ENCODE data around the gene CDC6. TPM values are rescaled to one million over a fixed set of nuclear protein-coding genes. Genes with fewer than 3 reads are reported as not detected.

Gene CDC6, protein sequence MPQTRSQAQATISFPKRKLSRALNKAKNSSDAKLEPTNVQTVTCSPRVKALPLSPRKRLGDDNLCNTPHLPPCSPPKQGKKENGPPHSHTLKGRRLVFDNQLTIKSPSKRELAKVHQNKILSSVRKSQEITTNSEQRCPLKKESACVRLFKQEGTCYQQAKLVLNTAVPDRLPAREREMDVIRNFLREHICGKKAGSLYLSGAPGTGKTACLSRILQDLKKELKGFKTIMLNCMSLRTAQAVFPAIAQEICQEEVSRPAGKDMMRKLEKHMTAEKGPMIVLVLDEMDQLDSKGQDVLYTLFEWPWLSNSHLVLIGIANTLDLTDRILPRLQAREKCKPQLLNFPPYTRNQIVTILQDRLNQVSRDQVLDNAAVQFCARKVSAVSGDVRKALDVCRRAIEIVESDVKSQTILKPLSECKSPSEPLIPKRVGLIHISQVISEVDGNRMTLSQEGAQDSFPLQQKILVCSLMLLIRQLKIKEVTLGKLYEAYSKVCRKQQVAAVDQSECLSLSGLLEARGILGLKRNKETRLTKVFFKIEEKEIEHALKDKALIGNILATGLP
- polyA plus RNA-seq (ENCODE audit: insufficient read length in 4 of 4) = 10 to 100 TPM; 15.3 to 26.8 (median 22.4) TPM

DNA sequence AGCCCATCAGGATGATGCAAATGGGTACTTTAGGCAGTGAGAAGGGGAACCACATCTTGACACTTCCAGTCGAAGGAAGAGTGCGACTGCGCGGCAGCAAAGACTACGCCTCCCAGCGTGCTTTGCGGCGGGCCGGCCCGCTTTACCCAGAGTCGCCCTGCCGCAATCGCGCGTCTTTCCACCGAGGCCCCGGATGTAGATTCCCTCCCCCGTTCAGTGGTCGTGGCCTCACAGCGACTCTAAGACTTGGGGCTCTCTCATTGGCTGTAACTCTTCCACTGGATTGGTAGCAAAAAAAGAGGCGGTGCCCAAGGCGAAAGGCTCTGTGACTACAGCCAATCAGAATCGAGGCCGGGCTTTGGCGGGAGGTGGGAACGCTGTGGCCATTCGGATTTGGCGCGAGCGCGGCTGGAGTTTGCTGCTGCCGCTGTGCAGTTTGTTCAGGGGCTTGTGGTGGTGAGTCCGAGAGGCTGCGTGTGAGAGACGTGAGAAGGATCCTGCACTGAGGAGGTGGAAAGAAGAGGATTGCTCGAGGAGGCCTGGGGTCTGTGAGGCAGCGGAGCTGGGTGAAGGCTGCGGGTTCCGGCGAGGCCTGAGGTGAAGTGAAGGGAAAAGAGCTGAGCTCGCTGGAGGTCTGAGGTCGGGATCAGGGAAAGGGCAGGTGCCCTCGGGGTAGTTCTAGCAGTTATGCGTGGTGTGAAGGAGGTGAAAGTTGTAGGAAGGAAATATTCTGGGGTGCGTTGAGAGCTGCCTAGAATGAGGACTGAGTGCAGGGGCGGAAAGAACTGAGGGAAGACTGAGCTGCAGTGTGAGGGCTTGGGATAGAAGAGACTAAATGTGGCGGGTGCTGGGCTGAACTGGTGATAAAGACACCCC, at the start of gene CDC6:
CDC6 (plus strand) TSS at position 386 of the 876 bp plus-strand sequence. CDS start 1,542 bp downstream, outside the sequence.
- peak; percentile 97 to 100 (median 99) for DNase-seq (ENCODE audit: low read depth in 4 of 4, low spot score in 3 of 4)

GRCh38 chr17:40241252-40241834, 46.3 kb upstream of the CDC6 start:
- DNase-seq (ENCODE audit: low read depth in 4 of 4, low spot score in 3 of 4) = no peak

- no peak for DNase-seq (ENCODE audit: low read depth in 4 of 4, low spot score in 3 of 4)
Observed at GRCh38 chr17:40242774-40243173, 44.9 kb upstream of the CDC6 start.

GRCh38 chr17:40243761-40244160, 43.9 kb upstream of the CDC6 start:
- no peak for DNase-seq (ENCODE audit: low read depth in 4 of 4, low spot score in 3 of 4)

DNA sequence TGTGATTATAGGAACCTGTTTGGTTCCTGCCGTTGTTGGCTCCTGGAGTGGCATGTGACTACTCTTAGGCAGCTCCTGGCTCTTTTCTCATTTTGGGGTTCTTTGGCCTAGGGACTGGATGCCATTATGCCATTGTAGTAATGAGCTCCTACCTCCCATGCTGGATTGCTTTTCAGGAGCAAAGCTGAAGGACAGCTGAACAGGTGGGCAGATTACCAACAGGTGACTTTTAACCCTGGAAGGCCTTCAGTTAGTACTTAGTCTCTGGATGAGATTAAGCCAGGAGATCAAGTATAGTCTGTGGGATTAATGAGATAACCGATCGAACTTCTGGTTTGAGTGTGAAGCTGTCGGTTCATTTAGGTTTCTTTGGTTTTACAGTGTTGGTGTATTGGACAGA, 43.4 kb upstream of the CDC6 start:
- no peak for DNase-seq (ENCODE audit: low read depth in 4 of 4, low spot score in 3 of 4)

DNA sequence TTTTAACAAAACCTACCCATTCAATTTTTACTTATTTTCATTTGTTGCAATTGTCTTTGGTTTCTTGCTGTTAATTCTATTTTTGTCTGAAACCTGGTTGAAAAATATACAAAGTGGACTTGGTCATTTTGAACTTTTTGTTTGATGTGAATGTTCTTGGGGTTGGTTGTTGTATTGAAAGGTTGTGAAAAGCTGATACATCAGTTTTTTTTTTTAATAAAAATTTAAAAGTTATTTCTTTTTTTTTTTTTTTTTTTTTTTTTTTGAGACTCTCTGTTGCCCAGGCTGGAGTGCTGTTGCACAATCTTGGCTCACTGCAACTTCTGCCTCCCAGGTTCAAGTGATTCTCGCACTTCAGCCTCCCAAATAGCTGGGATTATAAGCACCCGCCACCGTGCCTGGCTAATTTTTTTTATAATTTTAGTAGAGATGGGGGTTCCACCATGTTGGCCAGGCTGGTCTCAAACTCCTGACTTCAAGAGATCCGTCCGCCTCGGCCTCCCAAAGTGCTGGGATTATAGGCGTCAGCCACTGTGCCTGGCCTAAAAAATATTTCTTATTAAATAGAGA, 39.7 kb upstream of the CDC6 start:
- no peak for DNase-seq (ENCODE audit: low read depth in 4 of 4, low spot score in 3 of 4)

DNA sequence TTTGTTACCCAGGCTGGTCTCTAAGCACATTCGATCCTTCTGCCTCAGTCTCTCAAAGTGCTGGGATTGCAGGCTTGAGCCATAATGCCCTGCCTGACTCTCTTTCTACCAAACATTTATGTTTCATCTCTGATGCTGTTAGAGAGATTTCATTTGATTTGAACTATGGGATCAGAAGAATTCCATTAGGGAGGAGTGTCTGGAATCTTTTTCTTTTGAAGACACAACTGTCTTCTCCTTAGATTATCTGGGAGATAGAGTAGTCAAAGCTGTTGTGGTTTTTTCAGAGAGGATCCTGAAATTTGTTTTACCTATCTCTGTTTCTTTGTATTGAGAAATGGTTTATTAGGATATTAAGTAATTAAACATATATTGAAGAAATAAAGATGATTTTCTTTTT, 39.2 kb upstream of the CDC6 start:
- no peak for DNase-seq (ENCODE audit: low read depth in 4 of 4, low spot score in 3 of 4)

GRCh38 chr17:40251576-40251975, 36.1 kb upstream of the CDC6 start:
- DNase-seq (ENCODE audit: low read depth in 4 of 4, low spot score in 3 of 4) = no peak

- no peak for DNase-seq (ENCODE audit: low read depth in 4 of 4, low spot score in 3 of 4)
Observed at GRCh38 chr17:40253565-40253964, 34.1 kb upstream of the CDC6 start.

DNA sequence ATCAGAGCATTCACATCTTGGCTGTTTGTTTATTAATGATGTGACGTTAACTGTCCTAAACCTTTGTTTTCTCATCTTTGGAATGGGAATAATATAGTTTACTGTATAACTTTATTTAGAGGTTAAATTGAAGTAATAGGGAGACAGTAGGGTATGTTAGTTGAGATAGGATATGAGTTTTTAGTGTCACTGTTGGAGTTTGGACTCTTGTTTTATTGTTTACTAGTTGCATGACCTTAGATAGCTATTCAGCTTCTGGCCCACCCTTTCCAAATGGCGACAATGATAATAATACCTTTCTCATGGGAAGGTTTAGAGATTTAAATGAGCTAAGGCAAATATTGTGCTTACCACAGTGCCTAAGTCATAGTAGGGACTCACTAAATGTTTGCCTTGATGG, 28.2 kb upstream of the CDC6 start:
- DNase-seq (ENCODE audit: low read depth in 4 of 4, low spot score in 3 of 4) = no peak

- DNase-seq (ENCODE audit: low read depth in 4 of 4, low spot score in 3 of 4) = no peak
Observed at GRCh38 chr17:40260528-40260927, 27.2 kb upstream of the CDC6 start.

- DNase-seq (ENCODE audit: low read depth in 4 of 4, low spot score in 3 of 4) = no peak
Observed at GRCh38 chr17:40264458-40265185, 23.1 kb upstream of the CDC6 start.

GRCh38 chr17:40265337-40265736, 22.3 kb upstream of the CDC6 start:
- no peak for DNase-seq (ENCODE audit: low read depth in 4 of 4, low spot score in 3 of 4)

DNA sequence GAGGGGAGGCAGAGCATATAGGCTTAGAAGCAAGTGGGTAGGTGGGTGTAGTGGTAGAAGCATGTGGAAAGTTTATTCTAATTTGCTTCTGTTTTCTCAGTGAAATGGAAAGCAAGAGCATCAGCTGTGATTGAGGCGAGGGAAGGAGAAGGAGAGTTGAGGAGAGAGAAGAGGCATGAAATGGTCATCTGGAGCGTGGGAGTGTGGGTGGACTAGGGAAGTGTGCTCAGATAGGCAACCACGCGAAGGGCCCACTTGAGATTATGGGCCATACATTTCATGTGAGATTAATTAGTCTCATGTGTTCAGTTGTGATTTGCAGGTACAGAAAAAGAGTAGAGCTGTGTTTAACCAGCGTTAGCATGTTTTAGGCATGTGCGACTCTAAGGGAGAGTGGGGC, 20.8 kb upstream of the CDC6 start:
- no peak for DNase-seq (ENCODE audit: low read depth in 4 of 4, low spot score in 3 of 4)

DNA sequence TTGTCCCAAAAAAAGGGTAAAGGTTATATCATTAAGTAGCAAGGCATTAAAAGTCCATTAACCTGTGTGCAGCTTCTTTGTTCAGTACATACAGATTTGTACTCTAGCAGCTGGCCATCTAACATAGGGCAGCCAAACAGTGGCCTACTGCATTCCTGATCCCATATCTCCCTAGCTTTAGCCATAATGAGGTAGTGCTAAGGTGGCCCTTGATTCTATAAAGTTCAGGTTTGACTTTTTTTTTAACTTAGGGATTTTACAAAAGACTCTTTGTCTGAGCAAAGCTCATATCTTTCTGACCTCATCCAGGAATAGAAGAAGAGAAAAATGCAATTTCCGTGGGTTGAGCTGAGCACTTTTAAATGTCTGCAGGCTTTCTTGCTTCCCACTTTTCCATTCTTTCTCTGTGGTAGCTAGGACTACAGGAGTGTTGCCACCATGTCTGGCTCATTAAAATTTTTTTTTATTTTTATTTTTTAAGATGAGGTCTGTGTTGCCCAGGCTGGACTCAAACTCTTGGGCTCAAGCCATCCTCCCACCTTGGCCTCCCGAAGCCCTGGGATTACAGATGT, 19.5 kb upstream of the CDC6 start:
- no peak for DNase-seq (ENCODE audit: low read depth in 4 of 4, low spot score in 3 of 4)

DNA sequence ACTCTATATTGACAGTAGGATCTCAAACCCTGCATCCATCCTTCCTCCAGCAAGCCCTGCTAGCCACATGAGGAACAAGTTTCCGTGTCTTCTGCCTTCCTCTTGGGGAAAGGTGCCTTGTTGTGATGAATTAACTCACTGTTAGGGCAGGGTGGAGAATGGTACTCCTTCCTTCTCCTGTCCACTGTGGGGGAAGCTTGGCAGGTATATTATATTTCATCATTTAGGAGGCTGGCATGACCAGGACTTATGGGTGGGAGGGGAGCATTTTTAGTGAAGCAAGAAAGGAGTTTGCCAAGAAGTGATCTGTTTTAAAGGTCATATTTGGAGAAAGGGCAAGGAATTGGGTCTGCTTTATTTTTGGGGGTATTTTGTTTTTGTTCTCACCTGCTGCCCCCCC, 9.3 kb upstream of the CDC6 start:
- no peak for DNase-seq (ENCODE audit: low read depth in 4 of 4, low spot score in 3 of 4)

DNA sequence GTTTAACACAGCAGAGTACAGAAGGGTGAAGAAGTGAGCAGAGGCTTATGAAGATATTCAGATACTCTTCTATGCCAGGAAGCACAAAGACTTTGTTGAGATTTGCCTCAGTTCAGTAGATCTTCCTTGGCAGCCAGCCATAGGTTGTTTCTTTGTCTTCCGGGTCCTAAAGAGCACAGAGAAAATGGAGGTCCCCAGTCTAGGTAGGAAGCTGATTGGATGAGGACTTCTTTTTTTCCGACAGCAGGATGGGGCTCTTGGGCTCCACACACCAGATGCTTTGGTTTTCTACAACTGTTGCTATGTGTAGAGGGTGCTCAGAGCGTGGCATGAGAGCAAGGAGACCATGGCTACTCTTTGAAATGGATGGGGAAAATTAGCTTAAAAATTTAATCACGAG, 8.3 kb upstream of the CDC6 start:
- no peak for DNase-seq (ENCODE audit: low read depth in 4 of 4, low spot score in 3 of 4)

GRCh38 chr17:40281663-40282062, 6.0 kb upstream of the CDC6 start:
- DNase-seq (ENCODE audit: low read depth in 4 of 4, low spot score in 3 of 4) = no peak

GRCh38 chr17:40283662-40284061, 4.0 kb upstream of the CDC6 start:
- no peak for DNase-seq (ENCODE audit: low read depth in 4 of 4, low spot score in 3 of 4)

Data from left renal pelvis (tissue), 4 donors.